Keratinocyte (primary cell): ENCODE results near the gene GALNT7. TPM values are rescaled to one million over a fixed set of nuclear protein-coding genes. Genes with fewer than 3 reads are reported as not detected.
A peak's percentile ranks its signal among the peaks of the same experiment; 100 is the strongest.

Experiments used
- DNase-seq: peaks from one replicate; pipeline ENCODE4 v3.0.0-alpha.2; 2011; ENCODE audit warnings: low read depth, missing footprints, low spot score
- FAIRE-seq: peaks from 2 replicates; lab custom pipeline; 2011; peaks lifted over from hg19 to GRCh38; lab: Jason Lieb, UNC
- H2AFZ ChIP-seq: 2 replicates; pipeline ENCODE4 v1.6.0; 2012; ENCODE audit warnings: low read length, control low read depth, inconsistent platforms; ENCODE audit not compliant: control insufficient read depth
- H3K27ac ChIP-seq: 2 replicates; pipeline ENCODE4 v1.5.1; 2011; ENCODE audit warnings: low read length; ENCODE audit not compliant: control insufficient read depth, insufficient read depth
- H3K27me3 ChIP-seq: 3 replicates; pipeline ENCODE4 v1.6.0; 2011; ENCODE audit warnings: low read length; ENCODE audit not compliant: control insufficient read depth, insufficient read depth; ENCODE audit errors: extremely low read depth
- H3K36me3 ChIP-seq, 2 experiments: 2 replicates in 1 of 2; 3 replicates in 1 of 2; pipeline ENCODE4 v1.5.1; 2011; ENCODE audit warnings: low read length in 2 of 2, mild to moderate bottlenecking in 1 of 2; ENCODE audit not compliant: control insufficient read depth in 2 of 2, insufficient read depth in 2 of 2; ENCODE audit errors: extremely low read depth in 1 of 2
- H3K4me1 ChIP-seq: 3 replicates; pipeline ENCODE4 v1.5.1; 2011; ENCODE audit warnings: low read length; ENCODE audit not compliant: control insufficient read depth, insufficient read depth; ENCODE audit errors: extremely low read depth
- H3K4me2 ChIP-seq: 3 replicates; pipeline ENCODE4 v1.6.0; 2011; ENCODE audit warnings: low read depth, low read length; ENCODE audit not compliant: control insufficient read depth, insufficient read depth; ENCODE audit errors: extremely low read depth
- H3K4me3 ChIP-seq, 3 experiments: fragments of 200-600 bp in 1 of 3; sonication (generic) in 1 of 3; 2 replicates in 2 of 3; 3 replicates in 1 of 3; pipeline ENCODE4 v1.5.1; 2011 to 2016; ENCODE audit warnings: low read length in 3 of 3, mild to moderate bottlenecking in 3 of 3, control low read depth in 2 of 3, inconsistent platforms in 1 of 3, low read depth in 1 of 3, mixed read lengths in 1 of 3, mixed run types in 1 of 3, moderate library complexity in 1 of 3; ENCODE audit not compliant: control insufficient read depth in 2 of 3, insufficient read depth in 2 of 3; ENCODE audit errors: extremely low read depth in 1 of 3
- H3K79me2 ChIP-seq: 2 replicates; pipeline ENCODE4 v1.6.0; 2012; ENCODE audit warnings: low read length; ENCODE audit not compliant: control insufficient read depth, insufficient read depth
- H3K9ac ChIP-seq: 3 replicates; pipeline ENCODE4 v1.6.0; 2011; ENCODE audit warnings: low read length; ENCODE audit not compliant: control insufficient read depth, insufficient read depth; ENCODE audit errors: extremely low read depth
- H3K9me1 ChIP-seq: 3 replicates; pipeline ENCODE4 v1.6.0; 2011; ENCODE audit warnings: low read length; ENCODE audit not compliant: control insufficient read depth, insufficient read depth; ENCODE audit errors: extremely low read depth
- H3K9me3 ChIP-seq: 2 replicates; pipeline ENCODE4 v1.5.1; 2012; ENCODE audit warnings: low read depth, low read length; ENCODE audit not compliant: control insufficient read depth
- H4K20me1 ChIP-seq: 3 replicates; pipeline ENCODE4 v1.6.0; 2011; ENCODE audit warnings: low read length; ENCODE audit not compliant: control insufficient read depth, insufficient read depth; ENCODE audit errors: extremely low read depth
- CTCF ChIP-seq, 3 experiments: IDR thresholded peaks in 1 of 3; conservative IDR thresholded peaks in 1 of 3; optimal IDR thresholded peaks in 1 of 3; 2 replicates in 2 of 3; 3 replicates in 1 of 3; pipeline versions ENCODE3 to v1.5.1; 2011; ENCODE audit warnings: low read length in 3 of 3, mild to moderate bottlenecking in 3 of 3, moderate library complexity in 2 of 3, control low read depth in 1 of 3, inconsistent platforms in 1 of 3; ENCODE audit not compliant: insufficient read depth in 2 of 3; ENCODE audit errors: extremely low read depth in 1 of 3
- EZH2 ChIP-seq: IDR thresholded peaks from one replicate; pipeline ENCODE4 v1.6.1; 2012; ENCODE audit warnings: inconsistent platforms, mild to moderate bottlenecking, low read length, moderate library complexity
- dilution Hi-C: fragments of 300-500 bp; cut with MboI; formaldehyde crosslinking; loops from one replicate; pipeline ENCODE4 v1.7.0; 2020; ENCODE audit warnings: low sequenced_read_pairs; ENCODE audit not compliant: extremely low pct_ligation_motif_present
- polyA plus RNA-seq, 5 experiments: library from polyadenylated mRNA; depleted of rRNA in 3 of 5; stranded (reverse) in 3 of 5; stranded (forward) in 1 of 5; unstranded in 1 of 5; fragments of >200 nt; gene quantifications; 1 replicate in 1 of 5; 2 replicates in 3 of 5; 3 replicates in 1 of 5; pipeline versions ENCODE4 v1.2.1 to v1.2.3, GENCODE V29; 2011 to 2012; ENCODE audit warnings: missing spikeins in 2 of 5, low read depth in 1 of 5, low replicate concordance in 1 of 5

The GALNT7 gene
- polyA plus RNA-seq, 1 donor (not counting 4 experiments of a cell fraction or from before 2014, with no cell fraction given): 28.8 TPM

DNA sequence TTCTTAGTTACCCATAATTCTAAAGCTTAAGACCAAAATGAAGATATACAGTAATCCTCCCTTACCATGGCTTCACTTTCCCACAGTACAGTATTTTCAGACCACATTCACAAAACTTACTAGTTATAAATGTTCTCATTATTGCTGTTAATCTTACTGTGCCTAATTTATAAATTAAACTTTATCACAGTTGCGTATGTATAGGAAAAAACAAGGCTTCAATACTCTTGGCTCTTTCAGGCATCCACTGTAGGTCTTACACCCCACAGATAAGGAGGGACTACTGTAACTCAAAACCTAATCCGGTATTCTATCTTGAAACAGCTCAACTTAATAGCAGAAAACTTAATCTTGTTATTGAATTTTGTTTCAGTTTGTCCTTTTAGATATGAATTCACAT, 162.0 kb downstream of the GALNT7 start:
- DNase-seq (no peak), FAIRE-seq (no peak)
- no peak for TF ChIP-seq EZH2
- TF ChIP-seq CTCF (optimal IDR thresholded peaks at IDR 0.05 in 1 of 3, IDR thresholded peaks at IDR 0.05 in 1 of 3, conservative IDR thresholded peaks at IDR 0.05 in 1 of 3; ENCODE audit: extremely low read depth in 1 of 3, insufficient read depth in 2 of 3, low read length in 3 of 3): no peak
- Histone ChIP-seq H3K27me3 (no peaks in the 10 kb centered on the region), H3K36me3 (peaks cover 0 to 13% of the 10 kb centered on the region in 2 experiments), H3K4me2 (no peak overlapping the region), H3K27ac (no peak overlapping the region), H3K9me1 (no peaks in the 10 kb centered on the region), H3K4me1 (peaks cover 9% of the 10 kb centered on the region), H3K9ac (no peak overlapping the region), H4K20me1 (peaks cover 4% of the 10 kb centered on the region), H3K4me3 (no peak overlapping the region), H3K79me2 (peaks cover 18% of the 10 kb centered on the region), H3K9me3 (no peaks in the 10 kb centered on the region), H2AFZ (no peak overlapping the region)
- dilution Hi-C loops: no loop called here

DNA sequence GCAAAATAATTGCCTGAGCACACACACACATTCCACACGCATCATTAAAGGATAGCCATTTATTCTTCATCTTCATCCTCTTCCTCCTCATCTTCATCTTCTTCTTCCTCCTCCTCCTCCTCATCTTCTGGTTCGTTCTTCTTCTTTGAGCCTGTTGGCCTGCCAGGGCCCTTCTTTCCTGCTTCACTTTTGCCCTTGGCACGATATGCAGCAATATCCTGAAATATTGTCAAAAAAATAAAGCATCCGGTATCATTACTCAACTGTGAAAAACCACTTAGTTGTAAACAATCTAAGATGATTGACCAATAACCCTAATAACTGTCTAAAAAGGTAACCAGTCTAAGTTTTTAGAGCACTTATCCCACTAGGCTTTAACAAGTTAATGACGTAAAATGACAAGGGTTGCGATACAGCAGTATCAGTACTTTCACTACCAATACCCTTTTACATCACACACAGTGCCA, 163.4 kb downstream of the GALNT7 start:
- H3K9ac ChIP-seq: peak overlapping the region; percentile 98
- no peak for DNase-seq
- dilution Hi-C loops: no loop called here

More for the DNA sequence above, 163.4 kb downstream of the GALNT7 start:
- Histone ChIP-seq H3K79me2 (peaks cover 18% of the 10 kb centered on the region), H3K9me3 (no peaks in the 10 kb centered on the region), H4K20me1 (peaks cover 4% of the 10 kb centered on the region), H3K27ac (peak overlapping the region; percentile 93), H3K4me1 (peaks cover 13% of the 10 kb centered on the region), H3K27me3 (no peaks in the 10 kb centered on the region), H3K4me3 (peak overlapping the region in 2 of 3 experiments; percentile 90 to 92), H3K9me1 (no peaks in the 10 kb centered on the region), H3K4me2 (peak overlapping the region; percentile 98), H2AFZ (no peak overlapping the region), H3K36me3 (peaks cover 0 to 13% of the 10 kb centered on the region in 2 experiments)
- TF ChIP-seq CTCF (optimal IDR thresholded peaks at IDR 0.05 in 1 of 3, IDR thresholded peaks at IDR 0.05 in 1 of 3, conservative IDR thresholded peaks at IDR 0.05 in 1 of 3; ENCODE audit: extremely low read depth in 1 of 3, insufficient read depth in 2 of 3, low read length in 3 of 3) (no peak), EZH2 (no peak)
- FAIRE-seq: no peak
